HEK293 (cell line): ENCODE data around the gene SEMA6A.

Source experiments
- BCL11B ChIP-seq: fragments of 450-650 bp; formaldehyde crosslinking; IDR thresholded peaks from 2 replicates; pipeline ENCODE4 v1.5.1; 2016; ENCODE audit warnings: low read depth, missing biosample characterization, missing genetic modification characterization
- CTCF ChIP-seq: fragments of 450-650 bp; formaldehyde crosslinking; IDR thresholded peaks from 2 replicates; pipeline ENCODE4 v1.5.1; 2016; ENCODE audit warnings: missing biosample characterization, missing genetic modification characterization
- PRDM1 ChIP-seq: fragments of 450-650 bp; formaldehyde crosslinking; IDR thresholded peaks from 2 replicates; pipeline ENCODE4; 2016; ENCODE audit warnings: missing biosample characterization, missing genetic modification characterization
- REST ChIP-seq: fragments of 450-650 bp; formaldehyde crosslinking; IDR thresholded peaks from 2 replicates; pipeline ENCODE4 v1.5.1; 2016; ENCODE audit warnings: missing biosample characterization, missing genetic modification characterization
- SCRT2 ChIP-seq: fragments of 450-650 bp; formaldehyde crosslinking; IDR thresholded peaks from 2 replicates; pipeline ENCODE4 v1.5.1; 2016; ENCODE audit warnings: missing biosample characterization, missing genetic modification characterization
- ZFP3 ChIP-seq: fragments of 450-650 bp; formaldehyde crosslinking; IDR thresholded peaks from 2 replicates; pipeline ENCODE4 v1.5.1; 2016; ENCODE audit warnings: low read depth, missing biosample characterization, missing genetic modification characterization
- ZNF132 ChIP-seq: fragments of 450-650 bp; formaldehyde crosslinking; IDR thresholded peaks from 2 replicates; pipeline ENCODE4 v1.5.1; 2017; ENCODE audit warnings: missing biosample characterization, missing genetic modification characterization, borderline replicate concordance
- ZNF518A ChIP-seq: fragments of 450-650 bp; formaldehyde crosslinking; conservative IDR thresholded peaks from 2 replicates; pipeline ENCODE4 v1.5.1; 2016; ENCODE audit warnings: low read depth, missing biosample characterization, missing genetic modification characterization
- ZNF558 ChIP-seq: fragments of 450-650 bp; formaldehyde crosslinking; IDR thresholded peaks from 2 replicates; pipeline ENCODE4 v1.5.1; 2016; ENCODE audit warnings: missing biosample characterization, missing genetic modification characterization
- ZNF776 ChIP-seq: fragments of 450-650 bp; formaldehyde crosslinking; IDR thresholded peaks from 2 replicates; pipeline ENCODE4 v1.5.0; 2017; ENCODE audit warnings: missing biosample characterization, missing genetic modification characterization, borderline replicate concordance

- TF ChIP-seq CTCF (tag by site-specific recombination) (no peak), ZFP3 (tag by site-specific recombination) (no peak), ZNF558 (no peak), BCL11B (no peak), SCRT2 (tag by site-specific recombination) (no peak), REST (no peak), ZNF518A (tag by site-specific recombination) (no peak), ZNF776 (tag by site-specific recombination) (no peak), PRDM1 (tag by site-specific recombination) (no peak), ZNF132 (tag by site-specific recombination) (no peak)
These were observed 106.0 kb downstream of the SEMA6A start for GRCh38 chr5:116468583-116468982.
